ENCODE measurements around the gene VWA8.
"Not testable (repeated sequence)": the region's sequence is repeated elsewhere in the genome, so short reads cannot be mapped to it uniquely, and the experiment has no call there.

The VWA8 gene

DNA sequence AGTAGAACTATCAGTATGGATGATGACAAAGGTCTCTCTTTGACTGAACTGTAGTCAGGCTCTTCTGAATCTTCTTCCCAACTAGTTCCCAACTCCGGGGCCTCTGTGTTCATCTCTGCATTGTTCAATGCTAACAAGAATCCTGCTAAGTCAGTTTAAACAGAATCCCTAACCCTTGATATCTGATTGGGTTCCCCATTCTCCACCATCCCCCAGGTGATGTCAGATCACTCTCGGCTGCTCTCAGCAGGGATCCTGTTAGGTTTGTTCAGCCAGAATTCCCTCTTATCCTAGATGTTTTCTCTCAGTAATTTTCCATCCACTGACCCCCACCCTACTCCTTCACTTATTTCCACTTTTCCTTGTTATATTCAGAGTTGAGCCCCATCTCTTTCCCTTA lies 280.0 kb downstream of the VWA8 start:
- DNase-seq, result no peak

DNA sequence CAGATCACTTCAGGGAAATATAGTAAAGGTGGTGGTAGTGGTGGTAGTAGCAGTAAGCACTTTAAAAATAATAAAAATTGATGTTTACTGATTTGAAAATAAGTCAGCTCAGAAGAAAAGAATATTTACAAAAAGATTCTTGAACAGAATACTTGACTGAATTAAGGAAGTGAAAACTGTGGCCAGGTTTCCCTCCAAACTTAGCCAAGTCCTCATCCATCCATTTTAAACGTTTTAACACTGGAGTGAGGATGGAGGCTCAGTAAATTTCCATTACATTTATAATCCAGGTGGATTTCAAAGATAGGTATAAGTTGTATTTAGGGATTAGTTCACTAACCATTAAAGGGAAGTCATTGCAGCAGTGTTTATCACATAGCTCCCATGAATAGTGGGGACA lies 282.1 kb downstream of the VWA8 start:
- DNase-seq, result no peak

GRCh38 chr13:41678249-41678648 lies 282.7 kb downstream of the VWA8 start:
- no peak for DNase-seq

DNA sequence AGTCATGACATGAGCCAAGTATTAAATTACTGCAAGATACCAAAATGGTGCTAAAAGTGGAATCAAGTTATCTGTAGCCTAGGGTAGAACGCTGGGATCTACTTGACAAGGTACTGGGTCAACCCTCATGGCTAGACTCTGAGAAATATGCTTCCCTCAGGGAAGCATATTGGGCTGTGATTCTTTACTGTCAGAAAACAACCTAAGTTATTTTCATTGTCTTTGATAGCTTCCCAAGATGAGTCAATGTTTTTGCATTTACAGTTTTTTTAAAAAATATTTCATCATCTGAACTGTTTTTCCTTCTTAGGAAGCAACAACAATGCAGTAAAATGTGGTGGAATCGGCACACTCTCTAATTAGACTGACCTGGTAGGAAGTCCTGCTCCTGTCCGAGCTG lies 285.6 kb downstream of the VWA8 start:
- DNase-seq, result no peak

DNA sequence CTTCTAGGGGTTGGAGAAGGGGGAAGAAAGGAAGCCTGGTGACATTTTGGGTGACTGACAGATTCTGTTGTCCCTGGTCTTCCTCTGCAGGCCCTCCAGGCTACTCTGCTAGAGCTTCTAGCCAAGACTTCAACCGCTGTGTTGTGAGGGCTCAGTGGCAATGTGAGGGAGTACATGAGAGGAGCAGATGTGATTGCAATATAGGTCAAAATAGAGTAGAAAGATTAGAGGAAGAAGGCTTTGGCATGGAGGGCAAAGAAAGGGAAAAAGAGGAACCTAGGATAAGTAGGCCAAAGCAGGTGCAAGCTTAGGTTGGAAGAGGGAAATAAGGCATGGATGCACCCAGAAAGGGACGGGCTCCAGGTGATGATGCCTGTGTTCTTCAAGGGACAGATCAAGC lies 286.7 kb downstream of the VWA8 start:
- DNase-seq, result no peak

- no peak for DNase-seq
These were observed 287.3 kb downstream of the VWA8 start for GRCh38 chr13:41673640-41674039.

DNA sequence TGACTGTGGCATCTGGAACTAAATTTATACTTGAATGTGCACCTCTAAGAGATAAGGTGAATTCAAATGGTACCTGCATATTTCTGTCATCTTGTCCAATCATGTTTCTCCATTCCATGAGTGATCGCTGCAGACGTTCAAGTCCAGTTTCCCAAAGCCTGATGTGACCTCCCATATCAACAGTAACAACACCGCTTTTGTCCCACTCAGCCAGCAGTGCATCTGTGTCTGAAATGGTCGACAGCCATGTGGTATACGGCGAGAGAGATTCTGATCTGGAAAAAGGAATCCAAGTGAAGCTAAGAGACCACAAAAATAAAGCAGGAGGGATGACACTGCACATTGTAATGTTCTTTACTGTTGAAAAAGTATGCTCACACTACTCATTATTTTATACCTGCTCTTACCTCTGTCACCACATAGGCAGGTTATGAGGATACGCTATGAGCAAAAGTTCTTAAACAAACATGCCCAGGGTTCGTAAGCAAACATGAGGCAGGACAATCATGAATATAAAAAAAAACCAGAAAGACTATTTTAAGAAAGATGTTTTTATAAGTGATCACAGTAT lies 290.0 kb downstream of the VWA8 start:
- no peak for DNase-seq

DNA sequence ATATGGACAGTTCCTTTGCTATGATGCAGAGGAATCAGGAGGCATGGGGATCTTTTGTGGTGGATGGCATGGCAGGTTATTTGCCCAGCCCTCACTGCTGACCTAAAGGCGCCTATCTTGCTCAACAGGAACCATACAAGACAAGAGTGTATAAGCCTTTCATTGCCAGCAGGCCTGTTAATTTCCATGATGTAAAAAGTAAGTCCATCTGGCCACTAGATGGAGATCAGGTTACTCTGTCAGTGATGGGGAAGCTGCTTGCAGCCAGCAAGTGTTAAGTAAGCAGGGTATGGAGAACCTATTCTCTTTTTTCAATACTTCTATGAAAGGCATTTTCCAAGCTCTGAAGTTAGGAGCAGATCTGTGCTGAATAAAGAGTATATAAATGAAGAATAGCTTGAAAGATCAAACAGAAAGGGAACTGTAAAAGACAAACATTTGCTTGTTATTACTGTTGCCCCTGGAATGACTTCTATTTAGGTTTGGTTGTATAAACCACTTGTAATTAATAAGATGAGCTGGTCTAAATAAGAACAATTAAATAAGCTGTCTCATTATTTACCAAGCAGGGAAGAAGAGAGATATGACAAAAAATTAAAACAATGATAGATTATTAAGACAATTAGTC lies 292.7 kb downstream of the VWA8 start:
- DNase-seq, result no peak

- DNase-seq, result no peak
These were observed 294.3 kb downstream of the VWA8 start for GRCh38 chr13:41666644-41667043.

DNA sequence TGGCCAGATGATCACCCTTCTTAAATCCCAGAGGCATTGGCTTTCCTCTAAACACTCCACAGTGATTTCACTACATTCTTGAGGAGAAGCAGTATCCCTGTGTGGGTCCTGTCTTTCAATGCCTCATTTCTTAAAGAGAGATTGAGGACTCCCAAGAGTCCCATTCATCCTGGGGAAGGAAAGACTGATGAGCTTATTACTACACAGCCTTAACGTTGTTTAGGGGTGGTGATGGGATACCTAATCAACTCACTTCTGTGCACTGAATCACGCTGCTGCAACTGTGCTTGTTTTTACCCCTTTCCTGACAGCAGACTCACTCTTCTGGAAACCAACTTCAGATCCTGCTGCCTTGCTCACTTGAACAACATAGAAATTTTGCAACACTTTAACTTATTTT lies 300.5 kb downstream of the VWA8 start:
- no peak for DNase-seq

DNA sequence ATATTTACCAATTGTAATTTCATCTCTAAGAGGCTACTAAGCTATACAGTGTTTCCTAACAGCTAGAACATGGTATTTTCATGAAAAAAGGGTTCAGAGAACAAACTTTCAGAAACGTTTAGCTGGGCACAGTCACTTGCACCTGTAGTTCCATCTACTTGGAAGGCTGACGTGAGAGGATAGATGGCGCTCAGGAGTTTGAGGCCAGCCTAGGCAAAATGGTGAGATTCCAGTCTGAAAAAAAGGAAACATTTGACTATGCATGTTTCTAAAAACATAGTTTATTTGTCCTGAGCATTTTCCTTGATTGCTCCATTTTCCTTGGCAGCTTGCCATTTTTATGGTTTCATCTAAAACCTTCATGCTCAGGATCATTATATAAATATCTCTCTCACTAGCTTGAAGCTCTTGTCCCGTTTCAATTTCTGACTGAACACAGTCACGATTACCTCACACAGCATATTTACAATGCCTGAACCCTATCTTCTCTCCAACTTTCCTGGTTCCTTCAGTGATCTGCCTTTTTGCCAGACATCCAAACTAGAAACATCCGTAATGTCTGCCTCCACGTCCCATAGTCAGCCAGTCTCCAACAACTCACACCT lies 302.8 kb downstream of the VWA8 start:
- no peak for DNase-seq

DNA sequence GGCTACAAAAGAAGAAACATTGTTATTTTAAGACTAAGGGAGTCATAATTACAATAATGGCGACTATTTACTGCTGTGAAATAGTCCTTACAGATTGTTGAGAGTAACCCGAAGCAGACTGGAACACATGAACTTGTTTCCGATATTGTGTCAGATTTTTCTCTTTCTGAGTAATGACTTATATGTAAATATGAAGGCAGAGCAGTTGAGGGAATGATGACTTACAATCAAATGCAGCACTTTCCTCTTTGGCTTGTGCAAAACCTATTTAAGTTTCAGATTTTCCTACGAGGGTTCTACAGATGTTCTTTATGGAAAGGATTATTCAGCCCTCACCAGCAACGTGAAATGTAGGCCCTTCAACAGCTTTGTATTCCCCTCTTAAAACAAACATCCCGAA lies 304.9 kb downstream of the VWA8 start:
- no peak for DNase-seq

DNA sequence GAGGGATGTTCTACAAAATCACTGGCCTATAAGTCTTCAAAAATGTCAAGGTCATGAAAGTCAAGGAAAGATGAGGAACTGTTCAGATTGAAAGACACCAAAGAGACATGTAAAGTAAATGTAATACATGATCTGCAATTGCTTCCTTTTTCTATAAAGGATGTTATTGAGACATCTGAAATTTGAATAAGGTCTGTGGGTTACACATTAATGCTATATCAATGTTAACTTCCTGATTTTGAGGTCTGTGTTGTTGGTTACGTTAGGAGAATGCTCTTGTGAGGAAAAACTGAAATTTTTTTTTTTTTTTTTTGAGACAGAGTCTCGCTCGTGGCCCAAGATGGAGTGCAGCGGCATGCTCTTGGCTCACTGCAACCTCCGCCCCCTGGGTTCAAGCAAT lies 306.1 kb downstream of the VWA8 start:
- DNase-seq, result no peak

DNA sequence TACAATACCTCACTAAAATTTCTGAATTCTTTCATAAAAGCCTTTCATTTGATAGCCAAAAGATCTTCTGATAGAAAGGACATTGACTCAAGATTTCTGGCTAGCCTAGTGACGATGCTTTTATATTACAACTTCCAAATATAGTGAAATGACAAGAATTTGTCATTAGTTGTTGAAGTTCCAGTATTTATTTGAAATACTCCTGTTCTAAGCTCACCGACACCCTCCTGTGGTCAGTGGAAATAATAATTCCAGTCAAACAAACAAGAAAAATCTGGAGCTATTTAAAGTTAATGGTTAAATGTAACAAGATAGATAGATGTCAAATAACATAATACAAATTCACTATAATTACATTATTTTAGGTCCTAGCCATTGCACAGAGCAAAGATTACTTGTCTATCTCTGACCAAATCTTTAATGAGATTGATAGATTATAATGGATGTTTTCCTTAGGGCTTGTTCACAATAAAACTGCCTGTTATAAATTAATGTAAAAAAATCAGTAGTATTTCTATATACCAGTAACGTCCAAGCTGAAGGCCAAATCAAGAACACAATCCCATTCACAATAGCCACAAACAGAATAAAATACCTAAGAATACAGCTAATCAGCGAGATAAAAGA lies 308.1 kb downstream of the VWA8 start:
- DNase-seq, result no peak

- DNase-seq, result no peak
These were observed 309.4 kb downstream of the VWA8 start for GRCh38 chr13:41651413-41652058.

DNA sequence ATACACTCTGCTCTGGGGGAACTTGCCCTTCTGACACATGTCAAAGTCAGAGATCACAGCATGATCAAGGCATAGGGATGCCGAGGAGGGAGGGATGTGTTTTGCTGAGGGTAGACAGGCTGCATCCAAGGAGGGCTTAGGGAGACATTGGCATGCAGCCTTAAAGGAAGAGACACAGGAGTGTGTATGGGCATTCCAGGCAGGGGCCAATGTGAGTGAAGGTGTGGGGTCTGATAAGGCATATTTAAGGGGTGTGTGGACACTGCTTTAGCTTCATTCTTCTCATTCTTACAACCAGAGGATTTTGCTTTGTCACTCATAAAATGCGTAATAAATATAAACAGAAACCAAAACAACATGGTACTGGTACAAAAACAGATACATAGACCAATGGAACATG lies 310.2 kb downstream of the VWA8 start:
- DNase-seq, result no peak

DNA sequence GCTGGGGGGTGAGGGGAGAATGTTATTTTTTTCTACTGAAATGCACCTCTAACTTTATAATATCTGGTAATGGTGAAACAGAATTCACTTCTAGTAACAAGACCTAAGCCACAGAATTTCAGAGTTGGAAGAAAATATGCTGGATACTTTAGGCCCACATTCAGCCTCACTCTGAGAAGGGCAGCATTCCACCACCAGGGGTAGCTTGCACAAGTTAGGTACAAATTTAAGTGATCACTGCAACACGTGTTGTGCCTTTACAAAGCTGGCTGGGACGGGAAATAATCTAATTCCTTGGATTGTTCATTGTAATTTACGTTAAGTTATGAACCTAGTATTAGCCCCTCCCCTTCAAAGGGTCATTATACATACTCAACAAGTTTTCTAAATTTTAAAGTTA lies 311.2 kb downstream of the VWA8 start:
- no peak for DNase-seq

GRCh38 chr13:41648314-41648935 lies 312.5 kb downstream of the VWA8 start:
- no peak for DNase-seq

GRCh38 chr13:41647699-41648313 lies 313.1 kb downstream of the VWA8 start:
- DNase-seq, result not testable (repeated sequence)

DNA sequence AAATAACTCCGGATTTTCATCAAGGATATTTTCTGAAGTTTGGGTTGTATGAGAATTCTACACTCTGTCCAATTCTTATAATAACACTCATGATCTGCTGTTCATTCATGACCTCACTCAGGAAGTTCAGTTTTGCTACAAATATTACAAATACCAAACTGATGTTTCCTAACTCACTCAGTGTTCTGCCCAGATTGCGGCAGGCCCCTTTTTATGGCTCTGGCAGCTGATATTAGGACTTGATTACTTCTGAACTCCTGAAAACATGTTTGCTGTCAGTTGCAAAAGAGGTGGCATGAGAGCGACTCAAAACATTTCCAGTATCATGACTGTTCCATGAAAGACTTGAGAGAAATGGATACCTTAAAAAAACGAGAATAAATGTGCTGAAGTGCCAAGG lies 315.6 kb downstream of the VWA8 start:
- DNase-seq, result no peak

DNA sequence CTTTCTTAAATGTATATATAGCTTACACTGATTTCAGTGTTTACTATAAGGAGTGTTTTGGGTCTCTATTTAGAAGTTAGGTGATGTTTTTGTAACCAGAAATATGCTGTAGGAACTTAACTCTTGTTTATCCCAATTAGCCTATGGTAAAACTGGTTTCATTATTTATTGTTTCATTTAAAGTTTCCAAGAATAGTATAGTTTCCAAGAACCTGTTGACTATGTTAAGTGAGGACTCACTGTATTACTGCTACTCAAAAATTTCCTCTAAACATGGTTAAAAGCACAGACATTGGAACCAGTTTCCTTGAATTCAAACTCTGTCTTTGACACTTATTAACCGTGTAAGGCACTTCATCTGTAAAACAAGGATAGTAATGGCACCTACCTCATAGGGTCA lies 316.2 kb downstream of the VWA8 start:
- DNase-seq, result no peak

DNA sequence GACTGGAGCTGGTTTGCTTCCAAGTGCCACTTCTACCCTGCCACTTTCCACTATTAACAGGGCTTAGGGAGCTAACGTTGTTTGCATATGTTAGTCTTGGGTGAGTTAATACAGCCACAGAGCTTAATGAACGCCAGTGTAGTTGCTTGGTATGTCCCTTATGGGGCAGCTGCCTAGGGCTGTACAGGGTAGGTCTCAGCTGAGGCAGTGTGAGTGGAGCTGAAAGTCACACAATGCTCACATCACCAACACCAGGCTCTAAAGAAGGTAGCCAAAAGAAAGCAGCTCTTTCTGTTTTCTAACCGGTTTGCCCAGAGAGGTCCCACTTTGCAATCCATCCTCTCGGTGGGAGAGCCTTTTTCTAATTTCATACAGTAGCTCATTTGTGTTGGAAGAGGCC lies 317.4 kb downstream of the VWA8 start:
- no peak for DNase-seq

- no peak for DNase-seq
These were observed 318.9 kb downstream of the VWA8 start for GRCh38 chr13:41641961-41642360.
